ENCODE data around the gene C10orf88. TPM values are rescaled to one million over a fixed set of nuclear protein-coding genes. Genes with fewer than 3 reads are reported as not detected.

Gene C10orf88
- total RNA-seq, 1 donor from 2014 or later: 14.8 TPM

- intact Hi-C loops (cut with micrococcal nuclease): no loop called here
Observed at GRCh38 chr10:122966879-122967278, 12.9 kb upstream of the C10orf88 start.

GRCh38 chr10:122962405-122962804 is 8.4 kb upstream of the C10orf88 start:
- intact Hi-C loops (cut with micrococcal nuclease): no loop called here

- intact Hi-C loops (cut with micrococcal nuclease): no loop called here
Observed at GRCh38 chr10:122957474-122957873, 3.4 kb upstream of the C10orf88 start.

GRCh38 chr10:122955892-122956291 is 1.9 kb upstream of the C10orf88 start:
- intact Hi-C loops (cut with micrococcal nuclease): no loop called here

- intact Hi-C loops (cut with micrococcal nuclease): loop anchor here (1.0 to 5.0 kb wide), 6 partner anchors 26 to 200 kb away; partner anchors contain the start of genes BUB3, FAM24B, HMX3 and IKZF5
Observed at GRCh38 chr10:122954731-122955050, 664 bp upstream of the C10orf88 start.

GRCh38 chr10:122949296-122949695 is 4.7 kb downstream of the C10orf88 start:
- intact Hi-C loops (cut with micrococcal nuclease): no loop called here

GRCh38 chr10:122939856-122940543 is 14.0 kb downstream of the C10orf88 start:
- intact Hi-C loops (cut with micrococcal nuclease): no loop called here

- intact Hi-C loops (cut with micrococcal nuclease): no loop called here
Observed at GRCh38 chr10:122939133-122939855, 14.7 kb downstream of the C10orf88 start.

GRCh38 chr10:122931088-122931906 is 22.7 kb downstream of the C10orf88 start:
- intact Hi-C loops (cut with micrococcal nuclease): no loop called here

GRCh38 chr10:122930140-122930539 is 23.9 kb downstream of the C10orf88 start:
- intact Hi-C loops (cut with micrococcal nuclease): no loop called here

GRCh38 chr10:122915700-122916099 is 38.3 kb downstream of the C10orf88 start:
- intact Hi-C loops (cut with micrococcal nuclease): no loop called here

GRCh38 chr10:122911889-122912484 is 42.0 kb downstream of the C10orf88 start:
- intact Hi-C loops (cut with micrococcal nuclease): loop anchor here (1.0 to 2.0 kb wide), 4 partner anchors 33 to 96 kb away; partner anchors contain the start of genes C10orf88, FAM24B, IKZF5 and PSTK

GRCh38 chr10:122910310-122910709 is 43.7 kb downstream of the C10orf88 start, which contains the start of gene FAM24A:
FAM24A (plus strand) TSS chr10:122910610; CDS start chr10:122911635, 1,025 bp downstream.
- intact Hi-C loops (cut with micrococcal nuclease): no loop called here

GRCh38 chr10:122903861-122904260 is 50.2 kb downstream of the C10orf88 start:
- intact Hi-C loops (cut with micrococcal nuclease): loop anchor here (5.0 kb wide), 1 partner anchor 828 kb away; no protein-coding TSS in a partner anchor

- intact Hi-C loops (cut with micrococcal nuclease): no loop called here
Observed at GRCh38 chr10:122894261-122894944, 59.6 kb downstream of the C10orf88 start.

- intact Hi-C loops (cut with micrococcal nuclease): no loop called here
Observed at GRCh38 chr10:122884166-122884565, 69.9 kb downstream of the C10orf88 start.

- intact Hi-C loops (cut with micrococcal nuclease): no loop called here
Observed at GRCh38 chr10:122882766-122883165, 71.3 kb downstream of the C10orf88 start.

All from T-helper 1 cell treated with Interleukin-12 subunit alpha and Interleukin-12 subunit beta and Interleukin-4 antibody, amounts not matched to agents 30 ng/mL and 1 ng/mL, for 36 hours (primary cell).